ENCODE data around the gene TNFSF15. TPM values are rescaled to one million over a fixed set of nuclear protein-coding genes. Genes with fewer than 3 reads are reported as not detected.

The TNFSF15 gene
- polyA plus RNA-seq, 1 experiment, result 0.13 TPM

- H3K36me3 ChIP-seq (ENCODE audit: control insufficient read depth, insufficient read depth, low read length), result no peaks in the 10 kb centered on the region
- H3K4me3 ChIP-seq (ENCODE audit: low read depth, low read length), result no peak overlapping the region
- CTCF ChIA-PET, result interaction anchor here (0.6 to 1.3 kb wide), 2 partner anchors 10 to 22 kb away, joined by 3 to 4 read pairs; no protein-coding TSS in a partner anchor
- DNase-seq (ENCODE audit: low read depth), result no peak
- POLR2A ChIA-PET, result no interaction called here
- H3K27me3 ChIP-seq (ENCODE audit: control insufficient read depth, insufficient read depth, low read length), result 0 out of 2 replicates have a peak, but pooled peaks cover 1% of the 10 kb centered on the region
- no peak for TF ChIP-seq CTCF (IDR thresholded peaks at IDR 0.05; ENCODE audit: insufficient read depth, low read depth, low read length)
These were observed 39.5 kb upstream of the TNFSF15 start for GRCh38 chr9:114845373-114845772.

- Histone ChIP-seq H3K27me3 (ENCODE audit: control insufficient read depth, insufficient read depth, low read length) (0 out of 2 replicates have a peak, but pooled peaks cover 1% of the 10 kb centered on the region), H3K36me3 (ENCODE audit: control insufficient read depth, insufficient read depth, low read length) (no peaks in the 10 kb centered on the region), H3K4me3 (ENCODE audit: low read depth, low read length) (no peak overlapping the region)
- CTCF ChIA-PET, result interaction anchor here (1.3 kb wide), 1 partner anchor 10 kb away, joined by 3 read pairs; no protein-coding TSS in a partner anchor
- TF ChIP-seq CTCF (IDR thresholded peaks at IDR 0.05; ENCODE audit: insufficient read depth, low read depth, low read length), result no peak
- no peak for DNase-seq (ENCODE audit: low read depth)
- POLR2A ChIA-PET, result no interaction called here
These were observed 38.9 kb upstream of the TNFSF15 start for GRCh38 chr9:114844766-114845165.

- POLR2A ChIA-PET, result no interaction called here
These were observed 32.1 kb upstream of the TNFSF15 start for GRCh38 chr9:114837923-114838322.

GRCh38 chr9:114836769-114837168 is 30.9 kb upstream of the TNFSF15 start:
- Histone ChIP-seq H3K27me3 (ENCODE audit: control insufficient read depth, insufficient read depth, low read length) (peaks cover 1% of the 10 kb centered on the region; the same call in 1 of the 2 replicates), H3K4me3 (ENCODE audit: low read depth, low read length) (no peak overlapping the region), H3K36me3 (ENCODE audit: control insufficient read depth, insufficient read depth, low read length) (no peaks in the 10 kb centered on the region)
- DNase-seq (ENCODE audit: low read depth), result no peak
- TF ChIP-seq CTCF (IDR thresholded peaks at IDR 0.05; ENCODE audit: insufficient read depth, low read depth, low read length), result no peak
- ChIA-PET POLR2A (no interaction called here), CTCF (no interaction called here)

More at GRCh38 chr9:114837923-114838322, 32.1 kb upstream of the TNFSF15 start:
- Histone ChIP-seq H3K4me3 (ENCODE audit: low read depth, low read length) (no peak overlapping the region), H3K36me3 (ENCODE audit: control insufficient read depth, insufficient read depth, low read length) (no peaks in the 10 kb centered on the region), H3K27me3 (ENCODE audit: control insufficient read depth, insufficient read depth, low read length) (peaks cover 1% of the 10 kb centered on the region; the same call in 1 of the 2 replicates)
- CTCF ChIA-PET, result no interaction called here
- TF ChIP-seq CTCF (IDR thresholded peaks at IDR 0.05; ENCODE audit: insufficient read depth, low read depth, low read length), result no peak
- DNase-seq (ENCODE audit: low read depth), result no peak

- CTCF ChIA-PET, result interaction anchor here (1.3 to 2.1 kb wide), 2 partner anchors 11 to 28 kb away, joined by 3 to 6 read pairs; partner anchors contain the start of gene TNFSF15
- no peak for TF ChIP-seq CTCF (IDR thresholded peaks at IDR 0.05; ENCODE audit: insufficient read depth, low read depth, low read length)
- POLR2A ChIA-PET, result no interaction called here
- peaks cover 2% of the 10 kb centered on the region for H3K27me3 ChIP-seq (ENCODE audit: control insufficient read depth, insufficient read depth, low read length)
- H3K36me3 ChIP-seq (ENCODE audit: control insufficient read depth, insufficient read depth, low read length), result no peaks in the 10 kb centered on the region
- no peak overlapping the region for H3K4me3 ChIP-seq (ENCODE audit: low read depth, low read length)
- no peak for DNase-seq (ENCODE audit: low read depth)
These were observed 28.5 kb upstream of the TNFSF15 start for GRCh38 chr9:114834386-114834785.
